HG03159 (cell line): ENCODE results near the gene RAI1.

Experiments
- ATAC-seq: cut with Tn5 transposase; IDR thresholded peaks from one replicate; pipeline ENCODE4 v1.9.1; 2021; ENCODE audit warnings: mild to moderate bottlenecking, moderate library complexity; ENCODE audit not compliant: unreplicated experiment

RAI1 gene

GRCh38 chr17:17761894-17762743 is 80.9 kb downstream of the RAI1 start:
- no peak for ATAC-seq

GRCh38 chr17:17762744-17763105 is 81.5 kb downstream of the RAI1 start:
- ATAC-seq: no peak

GRCh38 chr17:17763136-17763535 is 81.9 kb downstream of the RAI1 start:
- no peak for ATAC-seq

- ATAC-seq: no peak
These were observed 82.5 kb downstream of the RAI1 start for GRCh38 chr17:17763734-17764133.

- no peak for ATAC-seq
These were observed 84.3 kb downstream of the RAI1 start for GRCh38 chr17:17765359-17766076.

GRCh38 chr17:17766077-17766743 is 85.0 kb downstream of the RAI1 start:
- peak; percentile 52 for ATAC-seq

- no peak for ATAC-seq
These were observed 85.5 kb downstream of the RAI1 start for GRCh38 chr17:17766744-17767120.

GRCh38 chr17:17767154-17767869 is 86.1 kb downstream of the RAI1 start:
- ATAC-seq: no peak

GRCh38 chr17:17767887-17768418 is 86.7 kb downstream of the RAI1 start:
- ATAC-seq: no peak

- ATAC-seq: no peak
These were observed 87.3 kb downstream of the RAI1 start for GRCh38 chr17:17768424-17769088.

- ATAC-seq: no peak
These were observed 88.8 kb downstream of the RAI1 start for GRCh38 chr17:17769869-17770631.

GRCh38 chr17:17770632-17771044 is 89.4 kb downstream of the RAI1 start:
- ATAC-seq: no peak

GRCh38 chr17:17771498-17772201 is 90.4 kb downstream of the RAI1 start:
- ATAC-seq: no peak

- no peak for ATAC-seq
These were observed 91.0 kb downstream of the RAI1 start for GRCh38 chr17:17772231-17772630.

- ATAC-seq: no peak
These were observed 93.0 kb downstream of the RAI1 start for GRCh38 chr17:17774009-17774881.

GRCh38 chr17:17776889-17777288 is 95.6 kb downstream of the RAI1 start:
- ATAC-seq: no peak

GRCh38 chr17:17778308-17779014 is 97.2 kb downstream of the RAI1 start:
- no peak for ATAC-seq
